Bronchial epithelial cell (primary cell): ENCODE data around the gene TAF4. TPM values are rescaled to one million over a fixed set of nuclear protein-coding genes. Genes with fewer than 3 reads are reported as not detected.
A peak's percentile ranks its signal among the peaks of the same experiment; 100 is the strongest.

Experiments used
- DNase-seq: peaks from one replicate; pipeline ENCODE4 v3.0.0-alpha.2; 2010; ENCODE audit warnings: low read depth
- FAIRE-seq: peaks from 2 replicates; lab custom pipeline; 2011; peaks lifted over from hg19 to GRCh38; lab: Jason Lieb, UNC
- H3K27me3 ChIP-seq: 2 replicates; pipeline ENCODE4 v1.5.1; 2011; ENCODE audit warnings: low read length; ENCODE audit not compliant: control insufficient read depth, insufficient read depth
- H3K36me3 ChIP-seq: 2 replicates; pipeline ENCODE4 v1.5.1; 2011; ENCODE audit warnings: low read length; ENCODE audit not compliant: control insufficient read depth, insufficient read depth
- H3K4me3 ChIP-seq: 2 replicates; pipeline ENCODE4 v1.5.1; 2011; ENCODE audit warnings: mild to moderate bottlenecking, low read depth, low read length, control low read depth
- total RNA-seq: library from RNA; depleted of rRNA; stranded (reverse); fragments of >200 nt; gene quantifications from 2 replicates; pipeline ENCODE4 v1.2.1, GENCODE V29; 2014
- TF ChIP-seq, protein P1 (sequence below): IDR thresholded peaks from 2 replicates; pipeline ENCODE4 v1.5.1; 2011; ENCODE audit warnings: mild to moderate bottlenecking, moderate library complexity, low read length, control low read depth, inconsistent platforms; ENCODE audit not compliant: insufficient read depth, severe bottlenecking

Gene TAF4
- total RNA-seq, 1 donor from 2014 or later: 3.2 TPM

DNA sequence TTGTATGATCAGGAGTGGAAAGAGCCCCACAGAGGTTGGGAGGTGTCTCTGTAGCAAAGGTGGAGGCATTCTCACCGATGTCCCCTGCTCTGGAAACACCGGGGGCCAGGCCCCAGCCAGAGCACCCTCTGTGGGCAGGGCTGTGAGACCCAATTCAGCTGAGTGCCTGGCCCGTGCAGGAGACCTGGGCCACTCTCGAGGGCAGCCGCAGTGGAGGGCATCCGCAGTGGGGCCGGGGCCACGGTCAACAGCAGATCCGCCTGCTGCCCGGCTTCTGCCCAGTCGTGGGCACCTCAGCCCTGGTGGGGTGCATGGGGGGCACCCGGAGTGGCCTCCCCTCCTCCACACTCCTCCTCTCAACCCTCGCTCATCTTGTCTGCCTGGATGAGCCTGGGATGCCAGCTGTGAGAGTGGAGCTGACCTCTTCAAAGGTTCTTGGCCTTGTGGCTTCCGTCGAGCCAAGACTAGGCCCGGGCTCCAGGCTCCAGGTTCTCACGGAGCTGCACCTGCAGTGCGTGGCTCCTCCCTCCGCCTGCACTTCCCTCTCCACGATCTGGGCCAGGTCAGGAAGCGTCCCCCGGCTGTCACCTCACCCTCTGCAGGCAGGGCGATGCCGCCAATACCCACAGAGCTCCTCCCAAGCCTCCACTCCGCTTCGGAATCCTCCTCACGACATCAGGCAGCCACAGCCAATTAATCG is 134.8 kb downstream of the TAF4 start:
- TF ChIP-seq, protein P1, sequence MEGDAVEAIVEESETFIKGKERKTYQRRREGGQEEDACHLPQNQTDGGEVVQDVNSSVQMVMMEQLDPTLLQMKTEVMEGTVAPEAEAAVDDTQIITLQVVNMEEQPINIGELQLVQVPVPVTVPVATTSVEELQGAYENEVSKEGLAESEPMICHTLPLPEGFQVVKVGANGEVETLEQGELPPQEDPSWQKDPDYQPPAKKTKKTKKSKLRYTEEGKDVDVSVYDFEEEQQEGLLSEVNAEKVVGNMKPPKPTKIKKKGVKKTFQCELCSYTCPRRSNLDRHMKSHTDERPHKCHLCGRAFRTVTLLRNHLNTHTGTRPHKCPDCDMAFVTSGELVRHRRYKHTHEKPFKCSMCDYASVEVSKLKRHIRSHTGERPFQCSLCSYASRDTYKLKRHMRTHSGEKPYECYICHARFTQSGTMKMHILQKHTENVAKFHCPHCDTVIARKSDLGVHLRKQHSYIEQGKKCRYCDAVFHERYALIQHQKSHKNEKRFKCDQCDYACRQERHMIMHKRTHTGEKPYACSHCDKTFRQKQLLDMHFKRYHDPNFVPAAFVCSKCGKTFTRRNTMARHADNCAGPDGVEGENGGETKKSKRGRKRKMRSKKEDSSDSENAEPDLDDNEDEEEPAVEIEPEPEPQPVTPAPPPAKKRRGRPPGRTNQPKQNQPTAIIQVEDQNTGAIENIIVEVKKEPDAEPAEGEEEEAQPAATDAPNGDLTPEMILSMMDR: no peak
- DNase-seq (no peak), FAIRE-seq (no peak)
- Histone ChIP-seq H3K4me3 (no peak overlapping the region), H3K36me3 (no peaks in the 10 kb centered on the region), H3K27me3 (no peaks in the 10 kb centered on the region)

DNA sequence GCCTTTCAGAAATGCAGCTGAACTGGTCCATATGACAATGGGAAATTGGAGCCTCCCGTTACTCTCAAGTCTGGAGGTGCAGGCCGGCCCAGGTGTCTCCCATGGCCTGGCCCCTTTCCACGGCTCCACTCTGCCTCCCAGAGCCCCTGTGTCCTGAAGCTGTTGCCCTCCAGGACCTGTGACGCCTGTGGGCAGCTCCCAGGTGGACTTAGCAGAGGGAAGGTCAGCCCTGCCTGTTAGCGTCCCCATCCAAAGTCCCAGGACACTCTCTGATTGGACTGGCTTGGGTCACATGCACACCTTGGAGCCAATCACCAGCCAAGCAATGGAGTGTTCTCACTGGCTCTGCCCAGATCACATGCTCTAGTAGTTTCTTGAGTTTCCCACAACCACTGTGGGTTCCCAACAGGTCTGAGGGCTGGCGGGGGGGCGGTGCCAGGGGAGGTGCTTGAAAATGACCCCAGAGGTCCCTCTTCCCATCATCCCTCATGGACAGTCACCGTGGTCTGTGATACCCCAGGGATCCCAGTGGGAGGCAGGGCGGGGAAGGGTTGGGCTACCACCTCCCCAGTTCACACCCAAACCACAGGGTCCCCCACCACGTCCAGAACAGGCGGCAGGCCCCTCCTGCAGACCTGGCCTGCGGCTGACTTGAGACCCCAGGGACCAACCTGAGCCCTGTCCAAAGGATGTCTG is 135.6 kb downstream of the TAF4 start:
- Histone ChIP-seq H3K27me3 (no peaks in the 10 kb centered on the region), H3K36me3 (no peaks in the 10 kb centered on the region), H3K4me3 (no peak overlapping the region)
- FAIRE-seq (no peak), DNase-seq (no peak)
- TF ChIP-seq, protein P1: no peak

DNA sequence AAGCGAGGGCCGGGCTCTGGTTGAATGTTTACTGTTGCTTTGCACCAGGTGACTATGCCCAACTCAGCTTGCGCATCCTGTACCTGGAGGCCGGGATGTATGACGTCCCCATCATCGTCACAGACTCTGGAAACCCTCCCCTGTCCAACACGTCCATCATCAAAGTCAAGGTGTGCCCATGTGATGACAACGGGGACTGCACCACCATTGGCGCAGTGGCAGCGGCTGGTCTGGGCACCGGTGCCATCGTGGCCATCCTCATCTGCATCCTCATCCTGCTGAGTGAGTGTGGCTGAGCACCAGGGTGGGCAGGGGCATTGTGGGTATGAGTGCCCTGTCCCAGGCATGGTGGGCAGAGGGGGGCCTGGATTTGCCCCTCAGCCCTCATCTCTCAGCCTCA is 136.1 kb downstream of the TAF4 start:
- H3K4me3 ChIP-seq: no peak overlapping the region
- H3K36me3 ChIP-seq: no peaks in the 10 kb centered on the region
- H3K27me3 ChIP-seq: no peaks in the 10 kb centered on the region
- TF ChIP-seq, protein P1: no peak
- FAIRE-seq (no peak), DNase-seq (no peak)

DNA sequence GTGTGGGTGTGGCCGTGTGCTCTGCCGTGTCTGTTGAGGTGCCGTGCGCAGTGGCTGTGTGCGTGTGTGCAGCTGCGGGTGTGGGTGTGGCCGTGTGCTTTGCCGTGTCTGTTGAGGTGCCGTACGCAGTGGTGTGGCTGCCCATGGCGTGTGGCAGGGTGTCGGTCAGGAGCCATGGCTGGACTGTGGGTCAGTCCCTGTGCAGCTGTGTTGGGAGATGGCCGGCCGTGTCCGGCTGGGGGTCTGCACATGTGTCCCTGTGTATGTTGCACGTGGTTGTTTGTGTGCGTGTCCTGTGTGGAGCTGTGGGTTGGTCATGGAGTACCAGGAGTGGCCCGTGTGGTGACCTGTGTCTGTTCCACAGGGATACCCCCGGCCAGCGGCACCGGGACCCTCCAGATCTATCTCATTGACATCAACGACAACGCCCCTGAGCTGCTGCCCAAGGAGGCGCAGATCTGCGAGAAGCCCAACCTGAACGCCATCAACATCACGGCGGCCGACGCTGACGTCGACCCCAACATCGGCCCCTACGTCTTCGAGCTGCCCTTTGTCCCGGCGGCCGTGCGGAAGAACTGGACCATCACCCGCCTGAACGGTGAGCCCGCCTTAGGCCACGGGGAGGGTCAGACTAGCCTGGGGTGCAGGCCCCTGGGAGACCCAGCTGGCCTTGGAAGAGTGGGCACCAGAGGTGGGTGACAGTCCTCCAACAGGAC is 137.7 kb downstream of the TAF4 start:
- no peaks in the 10 kb centered on the region for H3K36me3 ChIP-seq
- peak; percentile 47 for FAIRE-seq
- TF ChIP-seq, protein P1: no peak
- H3K4me3 ChIP-seq: no peak overlapping the region
- H3K27me3 ChIP-seq: no peaks in the 10 kb centered on the region
- no peak for DNase-seq

DNA sequence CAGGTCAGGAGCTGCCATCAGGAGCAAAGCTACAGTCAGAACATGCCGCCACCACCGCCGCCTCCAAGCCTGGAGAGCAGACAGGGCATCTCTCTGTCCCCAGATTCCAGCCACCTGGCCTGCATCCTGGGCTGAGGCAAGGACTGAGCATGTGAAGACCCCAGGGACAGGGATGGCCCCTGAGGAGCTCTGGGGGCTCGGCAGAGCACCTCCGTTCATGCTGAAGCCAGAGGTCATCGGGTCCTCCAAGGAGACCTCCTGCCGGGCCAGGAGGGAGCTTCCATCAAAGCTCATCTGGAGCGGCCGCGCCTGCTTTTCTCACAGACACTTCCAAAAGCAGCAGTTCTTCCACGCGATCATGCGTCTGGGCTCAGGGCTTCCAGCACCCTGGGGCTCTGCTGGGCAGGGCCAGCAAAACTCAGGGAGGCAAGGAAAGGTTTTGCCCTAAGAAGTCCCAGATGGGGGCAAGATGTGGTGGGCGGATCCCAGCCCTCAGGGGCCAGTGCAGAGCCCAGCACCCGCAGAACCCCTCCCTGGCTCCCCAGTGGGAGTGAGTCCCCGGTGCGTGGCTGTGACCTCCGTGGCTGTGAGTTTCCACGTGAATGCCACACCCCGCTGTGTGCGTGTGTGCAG is 138.4 kb downstream of the TAF4 start:
- Histone ChIP-seq H3K27me3 (no peaks in the 10 kb centered on the region), H3K36me3 (no peaks in the 10 kb centered on the region), H3K4me3 (no peak overlapping the region)
- TF ChIP-seq, protein P1: no peak
- DNase-seq (no peak), FAIRE-seq (no peak)
